Measurements from ENCODE around the gene AIDA.
"Not testable (repeated sequence)": the region's sequence is repeated elsewhere in the genome, so short reads cannot be mapped to it uniquely, and the experiment has no call there.

AIDA gene

GRCh38 chr1:222712253-222713090 lies at the start of gene AIDA, which contains the start of gene BROX:
Gene AIDA (minus strand): TSS chr1:222712491. CDS start chr1:222712317, 174 bp downstream.
Gene BROX (plus strand): TSS chr1:222712564. CDS start chr1:222715700, 3,136 bp downstream.
- H3K4me3 ChIP-seq (ENCODE audit: low read length), result peak within 1 kb of the TSS; percentile 73
- no CpG with 5 or more reads among the region's 62 CpGs for WGBS (ENCODE audit: insufficient coverage, insufficient read length)
- no peaks in the 10 kb centered on the region for H3K4me1 ChIP-seq (ENCODE audit: control insufficient read depth, insufficient read depth, low read length)
- DNase-seq (ENCODE audit: low read depth, low spot score), result peak; percentile 41
- H3K27me3 ChIP-seq (ENCODE audit: control insufficient read depth, insufficient read depth, low read length), result no peaks in the 10 kb centered on the region
- H3K9me3 ChIP-seq (ENCODE audit: control insufficient read depth, insufficient read depth, low read length), result no peaks in the 10 kb centered on the region
- H3K36me3 ChIP-seq (ENCODE audit: control insufficient read depth, insufficient read depth, low read length), result no peaks in the 10 kb centered on the region
- no peak within 1 kb of the TSS for H3K27ac ChIP-seq (ENCODE audit: low read length)

- Histone ChIP-seq H3K27ac (ENCODE audit: low read length) (no peak overlapping the region), H3K4me3 (ENCODE audit: low read length) (no peak overlapping the region), H3K27me3 (ENCODE audit: control insufficient read depth, insufficient read depth, low read length) (no peaks in the 10 kb centered on the region), H3K4me1 (ENCODE audit: control insufficient read depth, insufficient read depth, low read length) (no peaks in the 10 kb centered on the region), H3K9me3 (ENCODE audit: control insufficient read depth, insufficient read depth, low read length) (no peaks in the 10 kb centered on the region), H3K36me3 (ENCODE audit: control insufficient read depth, insufficient read depth, low read length) (no peaks in the 10 kb centered on the region)
- no peak for DNase-seq (ENCODE audit: low read depth, low spot score)
- WGBS (ENCODE audit: insufficient coverage, insufficient read length), result no CpG with 5 or more reads among the region's 1 CpG
These were observed 48.8 kb upstream of the AIDA start for GRCh38 chr1:222761083-222761482.

- no peaks in the 10 kb centered on the region for H3K36me3 ChIP-seq (ENCODE audit: control insufficient read depth, insufficient read depth, low read length)
- WGBS (ENCODE audit: insufficient coverage, insufficient read length), result no CpG with 5 or more reads among the region's 5 CpGs
- H3K9me3 ChIP-seq (ENCODE audit: control insufficient read depth, insufficient read depth, low read length), result no peaks in the 10 kb centered on the region
- no peak for DNase-seq (ENCODE audit: low read depth, low spot score)
- H3K4me1 ChIP-seq (ENCODE audit: control insufficient read depth, insufficient read depth, low read length), result no peaks in the 10 kb centered on the region
- no peak overlapping the region for H3K4me3 ChIP-seq (ENCODE audit: low read length)
- no peak overlapping the region for H3K27ac ChIP-seq (ENCODE audit: low read length)
- no peaks in the 10 kb centered on the region for H3K27me3 ChIP-seq (ENCODE audit: control insufficient read depth, insufficient read depth, low read length)
These were observed 47.3 kb upstream of the AIDA start for GRCh38 chr1:222759451-222760035.

GRCh38 chr1:222757646-222758268 lies 45.5 kb upstream of the AIDA start:
- Histone ChIP-seq H3K4me1 (ENCODE audit: control insufficient read depth, insufficient read depth, low read length) (no peaks in the 10 kb centered on the region), H3K27me3 (ENCODE audit: control insufficient read depth, insufficient read depth, low read length) (no peaks in the 10 kb centered on the region)
- WGBS (ENCODE audit: insufficient coverage, insufficient read length), result no CpG with 5 or more reads among the region's 10 CpGs

GRCh38 chr1:222754366-222755139 lies 42.3 kb upstream of the AIDA start:
- no peak for DNase-seq (ENCODE audit: low read depth, low spot score)
- H3K27me3 ChIP-seq (ENCODE audit: control insufficient read depth, insufficient read depth, low read length), result no peaks in the 10 kb centered on the region
- no peaks in the 10 kb centered on the region for H3K36me3 ChIP-seq (ENCODE audit: control insufficient read depth, insufficient read depth, low read length)
- no peak overlapping the region for H3K27ac ChIP-seq (ENCODE audit: low read length)
- WGBS (ENCODE audit: insufficient coverage, insufficient read length), result no CpG with 5 or more reads among the region's 10 CpGs
- no peak overlapping the region for H3K4me3 ChIP-seq (ENCODE audit: low read length)
- no peaks in the 10 kb centered on the region for H3K9me3 ChIP-seq (ENCODE audit: control insufficient read depth, insufficient read depth, low read length)
- H3K4me1 ChIP-seq (ENCODE audit: control insufficient read depth, insufficient read depth, low read length), result no peaks in the 10 kb centered on the region

More at GRCh38 chr1:222757646-222758268, 45.5 kb upstream of the AIDA start:
- Histone ChIP-seq H3K27ac (ENCODE audit: low read length) (no peak overlapping the region), H3K36me3 (ENCODE audit: control insufficient read depth, insufficient read depth, low read length) (no peaks in the 10 kb centered on the region), H3K9me3 (ENCODE audit: control insufficient read depth, insufficient read depth, low read length) (no peaks in the 10 kb centered on the region), H3K4me3 (ENCODE audit: low read length) (no peak overlapping the region)
- DNase-seq (ENCODE audit: low read depth, low spot score), result no peak

GRCh38 chr1:222751255-222751654 lies 39.0 kb upstream of the AIDA start:
- DNase-seq (ENCODE audit: low read depth, low spot score), result no peak
- no peaks in the 10 kb centered on the region for H3K4me1 ChIP-seq (ENCODE audit: control insufficient read depth, insufficient read depth, low read length)
- no peaks in the 10 kb centered on the region for H3K36me3 ChIP-seq (ENCODE audit: control insufficient read depth, insufficient read depth, low read length)
- WGBS (ENCODE audit: insufficient coverage, insufficient read length), result no CpG with 5 or more reads among the region's 3 CpGs
- H3K27ac ChIP-seq (ENCODE audit: low read length), result no peak overlapping the region
- no peaks in the 10 kb centered on the region for H3K27me3 ChIP-seq (ENCODE audit: control insufficient read depth, insufficient read depth, low read length)
- H3K9me3 ChIP-seq (ENCODE audit: control insufficient read depth, insufficient read depth, low read length), result no peaks in the 10 kb centered on the region
- no peak overlapping the region for H3K4me3 ChIP-seq (ENCODE audit: low read length)

- Histone ChIP-seq H3K4me3 (ENCODE audit: low read length) (no peak overlapping the region), H3K36me3 (ENCODE audit: control insufficient read depth, insufficient read depth, low read length) (no peaks in the 10 kb centered on the region), H3K27ac (ENCODE audit: low read length) (no peak overlapping the region), H3K4me1 (ENCODE audit: control insufficient read depth, insufficient read depth, low read length) (no peaks in the 10 kb centered on the region), H3K27me3 (ENCODE audit: control insufficient read depth, insufficient read depth, low read length) (no peaks in the 10 kb centered on the region), H3K9me3 (ENCODE audit: control insufficient read depth, insufficient read depth, low read length) (no peaks in the 10 kb centered on the region)
- WGBS (ENCODE audit: insufficient coverage, insufficient read length), result no CpG with 5 or more reads among the region's 1 CpG
- DNase-seq (ENCODE audit: low read depth, low spot score), result no peak
These were observed 38.4 kb upstream of the AIDA start for GRCh38 chr1:222750651-222751050.

GRCh38 chr1:222749927-222750326 lies 37.6 kb upstream of the AIDA start:
- H3K27me3 ChIP-seq (ENCODE audit: control insufficient read depth, insufficient read depth, low read length), result no peaks in the 10 kb centered on the region
- DNase-seq (ENCODE audit: low read depth, low spot score), result no peak

GRCh38 chr1:222741630-222742457 lies 29.6 kb upstream of the AIDA start:
- H3K9me3 ChIP-seq (ENCODE audit: control insufficient read depth, insufficient read depth, low read length); DNase-seq (ENCODE audit: low read depth, low spot score); H3K4me3 ChIP-seq (ENCODE audit: low read length); H3K36me3 ChIP-seq (ENCODE audit: control insufficient read depth, insufficient read depth, low read length); H3K27ac ChIP-seq (ENCODE audit: low read length); H3K27me3 ChIP-seq (ENCODE audit: control insufficient read depth, insufficient read depth, low read length); H3K4me1 ChIP-seq (ENCODE audit: control insufficient read depth, insufficient read depth, low read length): not testable (repeated sequence)
- 100% methylated on average over 2 of the region's 5 CpGs for WGBS (ENCODE audit: insufficient coverage, insufficient read length)

More at GRCh38 chr1:222749927-222750326, 37.6 kb upstream of the AIDA start:
- no peak overlapping the region for H3K4me3 ChIP-seq (ENCODE audit: low read length)
- H3K27ac ChIP-seq (ENCODE audit: low read length), result no peak overlapping the region
- H3K4me1 ChIP-seq (ENCODE audit: control insufficient read depth, insufficient read depth, low read length), result no peaks in the 10 kb centered on the region
- H3K9me3 ChIP-seq (ENCODE audit: control insufficient read depth, insufficient read depth, low read length), result no peaks in the 10 kb centered on the region
- no peaks in the 10 kb centered on the region for H3K36me3 ChIP-seq (ENCODE audit: control insufficient read depth, insufficient read depth, low read length)
